ENCODE results near the gene ADCY10. TPM values are rescaled to one million over a fixed set of nuclear protein-coding genes. Genes with fewer than 3 reads are reported as not detected.
A peak's percentile ranks its signal among the peaks of the same experiment; 100 is the strongest.

ADCY10 gene
- total and polyA plus RNA-seq, 9 of the 15 experiments (the other 6 are each of a cell fraction or from before 2014, with no cell fraction given) = 0.08 to 0.86 (median 0.22) TPM

GRCh38 chr1:167928457-167928852, 14.5 kb upstream of the ADCY10 start (continued):
- TF ChIP-seq, protein P1, sequence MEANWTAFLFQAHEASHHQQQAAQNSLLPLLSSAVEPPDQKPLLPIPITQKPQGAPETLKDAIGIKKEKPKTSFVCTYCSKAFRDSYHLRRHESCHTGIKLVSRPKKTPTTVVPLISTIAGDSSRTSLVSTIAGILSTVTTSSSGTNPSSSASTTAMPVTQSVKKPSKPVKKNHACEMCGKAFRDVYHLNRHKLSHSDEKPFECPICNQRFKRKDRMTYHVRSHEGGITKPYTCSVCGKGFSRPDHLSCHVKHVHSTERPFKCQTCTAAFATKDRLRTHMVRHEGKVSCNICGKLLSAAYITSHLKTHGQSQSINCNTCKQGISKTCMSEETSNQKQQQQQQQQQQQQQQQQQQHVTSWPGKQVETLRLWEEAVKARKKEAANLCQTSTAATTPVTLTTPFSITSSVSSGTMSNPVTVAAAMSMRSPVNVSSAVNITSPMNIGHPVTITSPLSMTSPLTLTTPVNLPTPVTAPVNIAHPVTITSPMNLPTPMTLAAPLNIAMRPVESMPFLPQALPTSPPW (CRISPR knock-in tag; IDR thresholded peaks at IDR 0.05) = no peak
- no peak for TF ChIP-seq BCOR (IDR thresholded peaks at IDR 0.05)
- no peak for TF ChIP-seq THAP12 (CRISPR knock-in tag; IDR thresholded peaks at IDR 0.05)
- no peak for TF ChIP-seq ZNF507 (tag; conservative IDR thresholded peaks at IDR 0.05)
- no peak for TF ChIP-seq KHSRP (IDR thresholded peaks at IDR 0.05)
- TF ChIP-seq, protein P2, sequence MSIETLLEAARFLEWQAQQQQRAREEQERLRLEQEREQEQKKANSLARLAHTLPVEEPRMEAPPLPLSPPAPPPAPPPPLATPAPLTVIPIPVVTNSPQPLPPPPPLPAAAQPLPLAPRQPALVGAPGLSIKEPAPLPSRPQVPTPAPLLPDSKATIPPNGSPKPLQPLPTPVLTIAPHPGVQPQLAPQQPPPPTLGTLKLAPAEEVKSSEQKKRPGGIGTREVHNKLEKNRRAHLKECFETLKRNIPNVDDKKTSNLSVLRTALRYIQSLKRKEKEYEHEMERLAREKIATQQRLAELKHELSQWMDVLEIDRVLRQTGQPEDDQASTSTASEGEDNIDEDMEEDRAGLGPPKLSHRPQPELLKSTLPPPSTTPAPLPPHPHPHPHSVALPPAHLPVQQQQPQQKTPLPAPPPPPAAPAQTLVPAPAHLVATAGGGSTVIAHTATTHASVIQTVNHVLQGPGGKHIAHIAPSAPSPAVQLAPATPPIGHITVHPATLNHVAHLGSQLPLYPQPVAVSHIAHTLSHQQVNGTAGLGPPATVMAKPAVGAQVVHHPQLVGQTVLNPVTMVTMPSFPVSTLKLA (conservative IDR thresholded peaks at IDR 0.05) = peak; percentile 52 to 75; a peak in 2 of 4 replicates
- TF ChIP-seq KAT7 (CRISPR knock-in tag; IDR thresholded peaks at IDR 0.05; ENCODE audit: borderline replicate concordance) = no peak
- no peak for TF ChIP-seq MCM3 (IDR thresholded peaks at IDR 0.05)
- TF ChIP-seq NFATC3 (IDR thresholded peaks at IDR 0.05) = no peak
- TF ChIP-seq HDAC3 (IDR thresholded peaks at IDR 0.05; ENCODE audit: borderline replicate concordance, partially characterized antibody) = peak; percentile 39
- no peak for TF ChIP-seq ZNF23 (CRISPR knock-in tag; IDR thresholded peaks at IDR 0.05)
- TF ChIP-seq PPARD (CRISPR knock-in tag; IDR thresholded peaks at IDR 0.05) = no peak
- TF ChIP-seq ATF1 (CRISPR knock-in tag; IDR thresholded peaks at IDR 0.05) = no peak
- TF ChIP-seq ATF1 (tag; IDR thresholded peaks at IDR 0.05) = peak; percentile 53; the same call in 1 of the 2 replicates
- 0 out of 2 replicates have a peak, but pooled peaks have one; percentile 5 for TF ChIP-seq ILF3 (IDR thresholded peaks at IDR 0.05; ENCODE audit: borderline replicate concordance)
- no peak for TF ChIP-seq TFAP4 (CRISPR knock-in tag; IDR thresholded peaks at IDR 0.05; ENCODE audit: borderline replicate concordance)
- TF ChIP-seq KAT2B (IDR thresholded peaks at IDR 0.05; ENCODE audit: low read depth, low read length) = no peak
- TF ChIP-seq PHF8 (IDR thresholded peaks at IDR 0.05; ENCODE audit: borderline replicate concordance, low read length) = no peak
- TF ChIP-seq SMAD3 (CRISPR knock-in tag; conservative IDR thresholded peaks at IDR 0.05) = no peak
- no peak for TF ChIP-seq ZNF778 (CRISPR knock-in tag; IDR thresholded peaks at IDR 0.05)
- TF ChIP-seq BACH1 (tag; IDR thresholded peaks at IDR 0.05) = peak; percentile 58; the same call in 1 of the 2 replicates
- peak; percentile 89 for TF ChIP-seq MAFF (IDR thresholded peaks at IDR 0.05; ENCODE audit: low read length)
- TF ChIP-seq RFX1 (IDR thresholded peaks at IDR 0.05) = no peak
- no peak for TF ChIP-seq CREB1 (IDR thresholded peaks at IDR 0.05)
- TF ChIP-seq CREB1 (CRISPR knock-in tag; IDR thresholded peaks at IDR 0.05) = no peak
- TF ChIP-seq SRSF3 (IDR thresholded peaks at IDR 0.05; ENCODE audit: insufficient read depth, low read length) = no peak
- TF ChIP-seq GATAD2B (IDR thresholded peaks at IDR 0.05; ENCODE audit: borderline replicate concordance) = peak; percentile 87; the same call in 1 of the 2 replicates
